GM12875 (cell line): ENCODE data around the gene BEGAIN.

ENCODE experiments used
- H3K4me3 ChIP-seq: one replicate; pipeline ENCODE4 v1.5.1; 2011; ENCODE audit warnings: low read depth, low read length, control low read depth
- CTCF ChIP-seq: IDR thresholded peaks from 2 replicates; pipeline ENCODE4 v1.5.1; 2011; ENCODE audit warnings: low read depth, mild to moderate bottlenecking, control low read depth, inconsistent platforms, low read length, moderate library complexity, borderline replicate concordance; ENCODE audit not compliant: insufficient read depth

Gene BEGAIN

GRCh38 chr14:100616854-100617409 is 29.7 kb upstream of the BEGAIN start:
- no peak overlapping the region for H3K4me3 ChIP-seq
- TF ChIP-seq CTCF, result no peak

GRCh38 chr14:100615736-100616695 is 28.8 kb upstream of the BEGAIN start:
- H3K4me3 ChIP-seq, result no peak overlapping the region
- TF ChIP-seq CTCF, result no peak

GRCh38 chr14:100614803-100615202 is 27.6 kb upstream of the BEGAIN start:
- no peak for TF ChIP-seq CTCF
- no peak overlapping the region for H3K4me3 ChIP-seq

- TF ChIP-seq CTCF, result no peak
- no peak overlapping the region for H3K4me3 ChIP-seq
Observed at GRCh38 chr14:100612986-100613385, 25.8 kb upstream of the BEGAIN start.

GRCh38 chr14:100611811-100612480 is 24.7 kb upstream of the BEGAIN start:
- no peak for TF ChIP-seq CTCF
- H3K4me3 ChIP-seq, result no peak overlapping the region

GRCh38 chr14:100610511-100611217 is 23.4 kb upstream of the BEGAIN start:
- no peak for TF ChIP-seq CTCF
- no peak overlapping the region for H3K4me3 ChIP-seq
